A673 (cell line): ENCODE measurements around the gene MYO5B. TPM values are rescaled to one million over a fixed set of nuclear protein-coding genes. Genes with fewer than 3 reads are reported as not detected.

Source experiments
- BruUV-seq: library from RNA; stranded (reverse); fragments of 400-500 nt; replicated peaks from 2 replicates; lab custom pipeline; 2021; lab: Mats Ljungman, UMichigan
- CTCF ChIA-PET: fragments of 300-600 bp; sonication (Branson Sonifier 250); formaldehyde crosslinking; loops from one replicate; lab custom pipeline; 2022; ENCODE audit warnings: antibody characterized with exemption; lab: Charles Lee
- POLR2A ChIA-PET: fragments of 300-600 bp; sonication (Branson Sonifier 250); formaldehyde crosslinking; loops from one replicate; lab custom pipeline; 2022; ENCODE audit warnings: antibody characterized with exemption; ENCODE audit not compliant: low non-redundant PET; lab: Charles Lee
- DNase-seq: peaks from one replicate; pipeline ENCODE4 v3.0.0-alpha.2; 2015; ENCODE audit warnings: low spot score
- H3K27ac ChIP-seq: fragments of 200-600 bp; sonication (generic); 2 replicates; pipeline ENCODE4 v1.5.1; 2016; ENCODE audit warnings: mixed run types, low read depth, mild to moderate bottlenecking, mixed read lengths, antibody characterized with exemption, low read length; ENCODE audit not compliant: poor library complexity, severe bottlenecking
- H3K27me3 ChIP-seq: fragments of 200-600 bp; sonication (generic); replicated peaks from 2 replicates; pipeline ENCODE4 v1.6.1; 2017; ENCODE audit warnings: mixed run types, low read depth, mild to moderate bottlenecking, mixed read lengths, antibody characterized with exemption, low read length; ENCODE audit not compliant: insufficient read depth, poor library complexity
- H3K36me3 ChIP-seq: fragments of 200-600 bp; sonication (generic); 2 replicates; pipeline ENCODE4 v1.6.1; 2016; ENCODE audit warnings: mixed run types, mild to moderate bottlenecking, mixed read lengths, antibody characterized with exemption, low read length; ENCODE audit not compliant: insufficient read depth, poor library complexity, severe bottlenecking
- H3K4me1 ChIP-seq: fragments of 200-600 bp; sonication (generic); 2 replicates; pipeline ENCODE4 v1.6.1; 2017; ENCODE audit warnings: mixed run types, mild to moderate bottlenecking, mixed read lengths, antibody characterized with exemption, low read length; ENCODE audit not compliant: insufficient read depth, poor library complexity, severe bottlenecking
- H3K4me3 ChIP-seq: fragments of 200-600 bp; sonication (generic); 2 replicates; pipeline ENCODE4 v1.5.1; 2016; ENCODE audit warnings: low read depth, mixed run types, mild to moderate bottlenecking, mixed read lengths, low read length; ENCODE audit not compliant: poor library complexity, severe bottlenecking
- H3K9me3 ChIP-seq: fragments of 200-600 bp; sonication (generic); 2 replicates; pipeline ENCODE4 v1.6.1; 2016; ENCODE audit warnings: mixed run types, low read depth, mild to moderate bottlenecking, mixed read lengths, antibody characterized with exemption, low read length; ENCODE audit not compliant: poor library complexity, severe bottlenecking
- EZH2 ChIP-seq: fragments of 200-600 bp; sonication (generic); IDR thresholded peaks from 2 replicates; pipeline ENCODE4 v1.6.1; 2017; ENCODE audit warnings: borderline replicate concordance, low read depth, mild to moderate bottlenecking, mixed read lengths, antibody characterized with exemption, low read length; ENCODE audit not compliant: poor library complexity, severe bottlenecking
- intact Hi-C: fragments of 100-400 bp; cut with micrococcal nuclease; formaldehyde crosslinking; loops from one replicate; pipeline ENCODE4 v1.10.0; 2022; ENCODE audit not compliant: unreplicated experiment
- total RNA-seq: library from RNA; stranded (reverse); gene quantifications from 2 replicates; pipeline ENCODE4 v1.2.3, GENCODE V29; 2021
- TF ChIP-seq, protein P1 (sequence below): fragments of 300-800, 200-600 bp; sonication (generic); conservative IDR thresholded peaks from 2 replicates; pipeline ENCODE4 v1.5.1; 2017; ENCODE audit warnings: low read depth, mild to moderate bottlenecking, antibody characterized with exemption, low read length, moderate library complexity, mixed read lengths

Gene MYO5B
- total RNA-seq, 1 experiment from 2014 or later = 0.30 TPM

DNA sequence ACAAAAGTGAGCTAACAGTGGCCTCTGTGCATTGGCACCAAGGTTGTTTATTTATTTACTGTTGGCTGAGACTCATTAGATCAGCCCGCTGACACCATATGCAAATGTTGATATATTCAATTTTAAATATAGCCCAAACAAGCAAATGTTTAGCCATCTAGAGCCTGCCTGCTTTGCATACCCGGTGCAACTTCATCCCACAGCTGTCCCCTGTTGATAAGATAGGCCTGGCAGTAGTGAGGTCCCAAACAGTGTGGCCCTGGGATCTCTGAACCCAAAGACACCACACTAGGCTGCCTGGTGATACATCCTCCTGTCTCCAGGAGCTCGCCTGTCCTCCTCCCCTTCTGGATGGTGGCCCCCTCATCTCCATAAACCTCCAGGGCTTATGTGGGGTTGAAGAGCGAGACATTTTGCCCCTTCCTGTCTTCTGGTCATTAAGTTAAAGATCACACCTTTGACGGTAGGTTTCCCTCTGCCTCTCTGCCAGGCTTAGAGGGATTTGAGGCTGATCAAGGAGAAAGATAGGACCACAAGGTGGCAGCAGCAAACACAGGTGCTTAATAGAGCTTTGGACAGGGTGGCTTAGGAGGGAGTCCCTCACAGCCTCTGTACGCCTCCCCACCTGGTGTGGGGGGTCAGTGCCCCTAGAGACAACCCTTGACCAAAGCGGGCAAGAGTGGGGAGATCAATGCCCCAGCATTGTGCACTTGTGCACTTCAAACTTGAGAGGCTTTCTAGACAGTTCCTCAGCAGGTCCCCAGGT lies 23.7 kb upstream of the MYO5B start:
- CTCF ChIA-PET = interaction anchor here (0.6 to 2.5 kb wide), 3 partner anchors 139 to 357 kb away, joined by 4 to 14 read pairs (median 6); no protein-coding TSS in a partner anchor
- intact Hi-C loops = loop anchor here (5.0 kb wide), 2 partner anchors 139 to 209 kb away; no protein-coding TSS in a partner anchor
- H3K9me3 ChIP-seq = peaks cover 6% of the 10 kb centered on the region
- DNase-seq = peak; percentile 20
- no TSS peak for BruUV-seq
- no peak overlapping the region for H3K27ac ChIP-seq
- no peaks in the 10 kb centered on the region for H3K4me1 ChIP-seq
- H3K27me3 ChIP-seq = peaks cover 21% of the 10 kb centered on the region
- no peaks in the 10 kb centered on the region for H3K36me3 ChIP-seq
- TF ChIP-seq, protein P1, sequence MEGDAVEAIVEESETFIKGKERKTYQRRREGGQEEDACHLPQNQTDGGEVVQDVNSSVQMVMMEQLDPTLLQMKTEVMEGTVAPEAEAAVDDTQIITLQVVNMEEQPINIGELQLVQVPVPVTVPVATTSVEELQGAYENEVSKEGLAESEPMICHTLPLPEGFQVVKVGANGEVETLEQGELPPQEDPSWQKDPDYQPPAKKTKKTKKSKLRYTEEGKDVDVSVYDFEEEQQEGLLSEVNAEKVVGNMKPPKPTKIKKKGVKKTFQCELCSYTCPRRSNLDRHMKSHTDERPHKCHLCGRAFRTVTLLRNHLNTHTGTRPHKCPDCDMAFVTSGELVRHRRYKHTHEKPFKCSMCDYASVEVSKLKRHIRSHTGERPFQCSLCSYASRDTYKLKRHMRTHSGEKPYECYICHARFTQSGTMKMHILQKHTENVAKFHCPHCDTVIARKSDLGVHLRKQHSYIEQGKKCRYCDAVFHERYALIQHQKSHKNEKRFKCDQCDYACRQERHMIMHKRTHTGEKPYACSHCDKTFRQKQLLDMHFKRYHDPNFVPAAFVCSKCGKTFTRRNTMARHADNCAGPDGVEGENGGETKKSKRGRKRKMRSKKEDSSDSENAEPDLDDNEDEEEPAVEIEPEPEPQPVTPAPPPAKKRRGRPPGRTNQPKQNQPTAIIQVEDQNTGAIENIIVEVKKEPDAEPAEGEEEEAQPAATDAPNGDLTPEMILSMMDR = peak; percentile 55
- TF ChIP-seq EZH2 = no peak
- no peak overlapping the region for H3K4me3 ChIP-seq
- POLR2A ChIA-PET = no interaction called here

DNA sequence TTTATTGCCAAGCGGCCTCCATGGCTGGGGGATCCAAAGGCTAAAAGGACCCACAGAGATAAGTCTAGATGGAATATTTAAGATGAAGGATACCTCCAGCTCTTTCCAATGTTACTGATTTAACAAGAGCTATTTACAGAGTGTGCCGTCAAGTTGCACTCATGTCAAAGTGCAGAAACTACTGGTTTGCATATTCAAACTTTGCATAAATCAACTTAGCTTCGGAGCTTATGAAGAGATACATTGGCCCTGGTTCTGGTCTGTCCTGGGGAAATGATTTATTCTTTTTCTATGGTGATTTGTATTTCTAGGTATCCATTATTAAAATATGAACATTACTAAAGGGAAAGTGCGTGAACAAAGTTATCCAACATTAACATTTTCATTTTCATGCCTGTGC lies 14.4 kb upstream of the MYO5B start:
- intact Hi-C loops = loop anchor here (5.0 to 10.0 kb wide), 2 partner anchors 223 to 345 kb away; no protein-coding TSS in a partner anchor
- TF ChIP-seq, protein P1 = no peak
- no peak for TF ChIP-seq EZH2
- Histone ChIP-seq H3K27ac (no peak overlapping the region), H3K27me3 (peaks cover 27% of the 10 kb centered on the region), H3K36me3 (no peaks in the 10 kb centered on the region), H3K4me1 (no peaks in the 10 kb centered on the region), H3K9me3 (no peaks in the 10 kb centered on the region), H3K4me3 (no peak overlapping the region)
- POLR2A ChIA-PET = no interaction called here
- CTCF ChIA-PET = no interaction called here
- no TSS peak for BruUV-seq
- no peak for DNase-seq

DNA sequence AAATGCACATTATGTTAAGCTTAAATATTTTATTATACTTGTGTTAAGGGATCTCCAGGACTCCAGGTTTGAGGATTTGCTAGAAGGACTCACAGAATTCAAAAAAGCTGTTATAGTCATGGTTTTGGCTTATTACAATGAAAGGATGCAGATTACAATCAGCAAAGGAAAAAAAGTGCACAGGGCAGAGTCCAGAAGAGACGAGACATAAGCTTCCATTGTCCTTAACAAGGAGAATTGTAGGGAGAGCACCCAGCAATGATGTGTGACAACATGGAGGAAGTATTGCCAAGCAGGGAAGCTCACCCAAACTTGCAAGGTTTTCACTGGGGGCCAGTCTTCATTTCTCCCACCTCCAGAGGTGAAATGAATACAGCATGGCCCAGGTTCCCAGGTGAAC lies 12.8 kb upstream of the MYO5B start:
- ChIA-PET POLR2A (no interaction called here), CTCF (no interaction called here)
- Histone ChIP-seq H3K27ac (no peak overlapping the region), H3K27me3 (peaks cover 33% of the 10 kb centered on the region), H3K4me1 (no peaks in the 10 kb centered on the region), H3K36me3 (no peaks in the 10 kb centered on the region), H3K4me3 (no peak overlapping the region), H3K9me3 (no peaks in the 10 kb centered on the region)
- TF ChIP-seq EZH2 = no peak
- TF ChIP-seq, protein P1 = no peak
- DNase-seq = no peak
- BruUV-seq = no TSS peak
- intact Hi-C loops = loop anchor here (5.0 to 10.0 kb wide), 2 partner anchors 225 to 343 kb away; no protein-coding TSS in a partner anchor
